Colonic mucosa (tissue), 4 donors: Measurements from ENCODE around the gene MXRA8. TPM values are rescaled to one million over a fixed set of nuclear protein-coding genes. Genes with fewer than 3 reads are reported as not detected.
A peak's percentile ranks its signal among the peaks of the same experiment; 100 is the strongest.

Source experiments
- DNase-seq: peaks from one replicate; pipeline ENCODE4 v3.0.0-alpha.2; 2020
- H3K27ac ChIP-seq: fragments of 200-600 bp; one replicate; pipeline ENCODE4 v1.8.0; 2021
- H3K27me3 ChIP-seq: fragments of 200-600 bp; one replicate; pipeline ENCODE4 v1.8.0; 2021
- H3K36me3 ChIP-seq: fragments of 200-600 bp; one replicate; pipeline ENCODE4 v1.8.0; 2021
- H3K4me1 ChIP-seq: fragments of 200-600 bp; one replicate; pipeline ENCODE4 v1.8.0; 2021; ENCODE audit warnings: mild to moderate bottlenecking
- H3K4me3 ChIP-seq: fragments of 200-600 bp; one replicate; pipeline ENCODE4 v1.8.0; 2021
- H3K9ac ChIP-seq, 2 donors: one replicate each; pipeline ENCODE4 v1.7.0; 2013; ENCODE audit warnings: control low read depth in 2 of 2, low read depth in 2 of 2, low read length in 2 of 2
- H3K9me3 ChIP-seq: fragments of 200-600 bp; one replicate; pipeline ENCODE4 v1.8.0; 2021
- intact Hi-C: fragments of 100-400 bp; cut with DNase I; formaldehyde crosslinking; loops from one replicate; pipeline ENCODE4 v1.14.1; 2022
- total RNA-seq, 2 donors: library from RNA; stranded (reverse); fragmentation: NEBNext Ultra II Directional in 1 of 2; extraction: Animal tissue kit (Norgen Biotek cat#: 25700) in 1 of 2; gene quantifications; one replicate each; pipeline ENCODE4 v1.2.1, GENCODE V29; 2021
- TF ChIP-seq, protein P1 (sequence below): fragments of 200-600 bp; IDR thresholded peaks from one replicate; pipeline ENCODE4 v1.8.0; 2022; ENCODE audit warnings: antibody characterized with exemption, mild to moderate bottlenecking
- donor health status: healthy.
- donor health status: DM: no; HTN: no; CAD: no.
- donor health status: DM: no; HTN: no; CAD: no.

Gene MXRA8
- total RNA-seq, 2 donors from 2014 or later: 5.9 to 14.0 TPM

DNA sequence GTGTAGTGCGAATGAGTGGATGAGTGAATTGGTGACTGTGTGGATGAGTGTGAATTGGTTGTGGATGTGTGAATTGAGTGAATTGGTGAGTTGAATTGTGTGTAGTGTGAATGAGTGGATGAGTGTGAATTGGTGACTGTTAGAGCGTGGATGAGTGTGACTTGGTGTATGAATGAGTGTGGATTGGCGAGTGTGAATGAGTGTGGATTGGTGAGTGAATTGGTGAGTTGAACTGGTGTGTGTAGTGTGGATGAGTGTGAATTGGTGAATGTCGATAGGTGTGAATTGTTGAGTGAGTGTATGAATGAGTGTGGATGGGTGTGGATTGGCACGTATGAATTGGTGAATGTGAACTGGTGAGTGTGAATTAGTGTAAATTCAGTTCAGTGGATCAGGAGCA is 9.0 kb upstream of the MXRA8 start:
- Histone ChIP-seq H3K4me1 (peaks cover 4% of the 10 kb centered on the region), H3K4me3 (no peak overlapping the region), H3K36me3 (no peaks in the 10 kb centered on the region), H3K27me3 (no peaks in the 10 kb centered on the region), H3K9ac (no peak overlapping the region), H3K27ac (no peak overlapping the region), H3K9me3 (no peaks in the 10 kb centered on the region)
- TF ChIP-seq, protein P1, sequence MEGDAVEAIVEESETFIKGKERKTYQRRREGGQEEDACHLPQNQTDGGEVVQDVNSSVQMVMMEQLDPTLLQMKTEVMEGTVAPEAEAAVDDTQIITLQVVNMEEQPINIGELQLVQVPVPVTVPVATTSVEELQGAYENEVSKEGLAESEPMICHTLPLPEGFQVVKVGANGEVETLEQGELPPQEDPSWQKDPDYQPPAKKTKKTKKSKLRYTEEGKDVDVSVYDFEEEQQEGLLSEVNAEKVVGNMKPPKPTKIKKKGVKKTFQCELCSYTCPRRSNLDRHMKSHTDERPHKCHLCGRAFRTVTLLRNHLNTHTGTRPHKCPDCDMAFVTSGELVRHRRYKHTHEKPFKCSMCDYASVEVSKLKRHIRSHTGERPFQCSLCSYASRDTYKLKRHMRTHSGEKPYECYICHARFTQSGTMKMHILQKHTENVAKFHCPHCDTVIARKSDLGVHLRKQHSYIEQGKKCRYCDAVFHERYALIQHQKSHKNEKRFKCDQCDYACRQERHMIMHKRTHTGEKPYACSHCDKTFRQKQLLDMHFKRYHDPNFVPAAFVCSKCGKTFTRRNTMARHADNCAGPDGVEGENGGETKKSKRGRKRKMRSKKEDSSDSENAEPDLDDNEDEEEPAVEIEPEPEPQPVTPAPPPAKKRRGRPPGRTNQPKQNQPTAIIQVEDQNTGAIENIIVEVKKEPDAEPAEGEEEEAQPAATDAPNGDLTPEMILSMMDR: no peak
- no peak for DNase-seq
- intact Hi-C loops: no loop called here

GRCh38 chr1:1366699-1367066 is 8.3 kb upstream of the MXRA8 start:
- Histone ChIP-seq H3K27ac (no peak overlapping the region), H3K36me3 (no peaks in the 10 kb centered on the region), H3K27me3 (no peaks in the 10 kb centered on the region), H3K9ac (no peak overlapping the region), H3K9me3 (no peaks in the 10 kb centered on the region), H3K4me3 (no peak overlapping the region), H3K4me1 (no peaks in the 10 kb centered on the region)
- no peak for DNase-seq
- TF ChIP-seq, protein P1: no peak
- intact Hi-C loops: no loop called here

DNA sequence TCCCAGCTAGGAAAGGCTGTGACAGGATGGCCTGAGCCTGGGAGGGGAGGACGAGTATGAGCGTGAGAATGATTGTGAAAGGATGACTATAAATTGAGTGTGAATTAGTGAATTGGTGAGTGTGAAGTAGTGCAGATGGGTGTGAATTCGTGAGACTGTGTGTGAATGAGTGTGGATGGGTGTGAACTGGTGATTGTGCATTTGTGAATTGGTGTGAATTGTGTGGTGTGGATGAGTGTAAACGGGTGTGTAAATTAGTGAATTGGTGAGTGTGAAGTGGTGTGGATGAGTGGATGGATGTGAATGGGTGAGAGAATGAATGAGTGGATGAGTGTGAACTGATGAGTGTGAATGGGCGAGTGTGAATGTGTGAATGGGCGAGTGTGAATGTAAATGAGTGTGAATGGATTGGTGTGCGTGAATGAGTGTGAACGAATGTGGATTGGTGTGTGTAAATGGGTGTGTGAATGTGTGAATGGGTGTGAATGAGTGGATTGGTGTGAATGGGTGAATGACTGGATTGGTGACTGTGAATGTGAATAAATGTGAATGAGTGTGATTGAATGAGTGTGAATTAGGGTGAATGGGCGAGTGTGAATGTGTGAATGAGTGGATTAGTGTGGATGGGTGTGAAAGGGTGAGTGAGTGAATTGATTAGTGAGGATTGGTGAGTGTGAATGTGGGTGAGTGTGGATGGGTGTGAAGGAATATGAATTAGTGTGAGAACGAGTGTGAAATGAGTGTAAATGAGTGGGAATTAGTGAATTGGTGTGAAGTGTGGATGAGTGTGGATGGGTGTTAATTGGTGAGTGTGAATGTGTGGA is 7.7 kb upstream of the MXRA8 start:
- DNase-seq: no peak
- intact Hi-C loops: no loop called here
- H3K9me3 ChIP-seq: no peaks in the 10 kb centered on the region
- no peaks in the 10 kb centered on the region for H3K4me1 ChIP-seq
- no peak overlapping the region for H3K4me3 ChIP-seq
- H3K36me3 ChIP-seq: no peaks in the 10 kb centered on the region
- TF ChIP-seq, protein P1: no peak
- no peak overlapping the region for H3K9ac ChIP-seq
- H3K27me3 ChIP-seq: no peaks in the 10 kb centered on the region
- no peak overlapping the region for H3K27ac ChIP-seq

DNA sequence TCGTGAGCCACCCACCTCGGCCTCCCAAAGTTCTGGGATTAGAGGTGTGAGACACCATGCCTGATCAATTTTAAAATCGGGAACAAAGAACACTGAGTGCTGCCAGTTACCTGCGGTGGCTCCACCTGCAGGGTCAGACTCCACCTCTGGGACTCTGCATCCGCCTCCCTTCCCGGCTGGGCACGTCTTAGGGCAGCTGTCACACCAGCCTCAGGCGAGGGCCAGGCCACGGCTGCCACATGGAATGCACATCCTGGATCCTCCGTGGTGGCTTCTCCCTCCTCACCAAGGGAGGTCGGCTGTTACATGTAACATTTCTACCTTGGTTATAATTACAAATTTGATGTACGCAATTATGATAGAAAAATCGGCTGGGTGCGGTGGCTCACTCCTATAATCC is 5.9 kb upstream of the MXRA8 start:
- no peaks in the 10 kb centered on the region for H3K4me1 ChIP-seq
- no peak overlapping the region for H3K9ac ChIP-seq
- peak; percentile 20 for DNase-seq
- H3K27me3 ChIP-seq: peaks cover 4% of the 10 kb centered on the region
- TF ChIP-seq, protein P1: no peak
- no peaks in the 10 kb centered on the region for H3K36me3 ChIP-seq
- no peaks in the 10 kb centered on the region for H3K9me3 ChIP-seq
- no peak overlapping the region for H3K27ac ChIP-seq
- intact Hi-C loops: no loop called here
- no peak overlapping the region for H3K4me3 ChIP-seq

DNA sequence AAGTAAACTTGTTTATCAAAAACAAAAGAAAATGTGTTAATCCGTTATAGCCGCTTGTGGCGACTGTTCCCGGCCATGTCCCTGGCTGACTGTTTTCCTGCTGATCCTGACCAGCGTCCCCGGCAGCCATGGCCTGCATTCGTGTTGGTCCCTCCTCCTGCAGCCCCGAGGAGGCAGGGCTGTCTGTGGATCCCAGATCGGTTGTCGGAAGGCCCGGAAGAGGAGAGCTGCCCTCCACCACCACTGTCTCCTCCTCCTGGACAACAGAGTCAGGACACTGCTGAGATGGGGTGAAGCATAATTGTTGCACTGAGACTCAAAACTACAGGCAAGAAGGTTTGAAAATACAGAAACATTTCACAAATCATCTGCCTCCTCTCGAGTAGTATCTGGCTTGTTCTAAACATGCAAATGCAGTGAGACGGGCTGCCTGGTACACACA is 3.6 kb upstream of the MXRA8 start:
- TF ChIP-seq, protein P1: no peak
- Histone ChIP-seq H3K4me1 (no peaks in the 10 kb centered on the region), H3K36me3 (no peaks in the 10 kb centered on the region), H3K9me3 (no peaks in the 10 kb centered on the region), H3K27me3 (peaks cover 5% of the 10 kb centered on the region), H3K27ac (peak overlapping the region; percentile 12), H3K4me3 (no peak overlapping the region), H3K9ac (peak overlapping the region; percentile 24 to 26)
- DNase-seq: peak; percentile 31
- intact Hi-C loops: no loop called here
